ENCODE results near the gene BRICD5.

GRCh38 chr16:2183671-2184070 lies 27.0 kb downstream of the BRICD5 start:
- TF ChIP-seq CTCF (IDR thresholded peaks at IDR 0.05 in 8 of 11, conservative IDR thresholded peaks at IDR 0.05 in 3 of 11) (no peak), POLR2A (IDR thresholded peaks at IDR 0.05) (no peak), POLR2AphosphoS5 (IDR thresholded peaks at IDR 0.05) (no peak)
